ENCODE results near the gene FSTL5.

- TF ChIP-seq EZH2 (IDR thresholded peaks at IDR 0.05; ENCODE audit: low read depth) (no peak), CTCF (conservative IDR thresholded peaks at IDR 0.05) (no peak)
These were observed 770.2 kb downstream of the FSTL5 start for GRCh38 chr4:161393602-161394001.
